SH-SY5Y (cell line): ENCODE results near the gene KATNB1.

Experiments used
- GATA2 ChIP-seq: IDR thresholded peaks from 2 replicates; pipeline ENCODE4 v1.6.1; 2011; ENCODE audit warnings: mild to moderate bottlenecking, low read depth, low read length
- GATA3 ChIP-seq: IDR thresholded peaks from 2 replicates; pipeline ENCODE4 v1.6.1; 2011; ENCODE audit warnings: low read depth, mild to moderate bottlenecking, low read length, moderate library complexity

KATNB1 gene

GRCh38 chr16:57696240-57696639 is 39.3 kb upstream of the KATNB1 start:
- TF ChIP-seq GATA2 (no peak), GATA3 (no peak)

GRCh38 chr16:57697896-57698537 is 37.6 kb upstream of the KATNB1 start:
- TF ChIP-seq GATA2 (no peak), GATA3 (no peak)

GRCh38 chr16:57698812-57699405 is 36.7 kb upstream of the KATNB1 start:
- TF ChIP-seq GATA3 (no peak), GATA2 (no peak)

GRCh38 chr16:57699481-57699880 is 36.1 kb upstream of the KATNB1 start:
- TF ChIP-seq GATA3 (no peak), GATA2 (no peak)

- no peak for TF ChIP-seq GATA2
- no peak for TF ChIP-seq GATA3
Observed at GRCh38 chr16:57699899-57700298, 35.7 kb upstream of the KATNB1 start.

GRCh38 chr16:57700781-57701551 is 34.6 kb upstream of the KATNB1 start:
- TF ChIP-seq GATA2 (no peak), GATA3 (no peak)

- no peak for TF ChIP-seq GATA2
- TF ChIP-seq GATA3, result no peak
Observed at GRCh38 chr16:57701759-57702371, 33.7 kb upstream of the KATNB1 start.

GRCh38 chr16:57703416-57704010 is 32.1 kb upstream of the KATNB1 start:
- TF ChIP-seq GATA2, result no peak
- no peak for TF ChIP-seq GATA3

GRCh38 chr16:57704011-57704904 is 31.3 kb upstream of the KATNB1 start:
- TF ChIP-seq GATA3 (no peak), GATA2 (no peak)

GRCh38 chr16:57704905-57705852 is 30.4 kb upstream of the KATNB1 start:
- TF ChIP-seq GATA3 (no peak), GATA2 (no peak)

GRCh38 chr16:57706717-57707116 is 28.9 kb upstream of the KATNB1 start:
- no peak for TF ChIP-seq GATA2
- TF ChIP-seq GATA3, result no peak

- TF ChIP-seq GATA2, result no peak
- TF ChIP-seq GATA3, result no peak
Observed at GRCh38 chr16:57707331-57707730, 28.2 kb upstream of the KATNB1 start.

- TF ChIP-seq GATA3 (no peak), GATA2 (no peak)
Observed at GRCh38 chr16:57708168-57708567, 27.4 kb upstream of the KATNB1 start.

- no peak for TF ChIP-seq GATA2
- no peak for TF ChIP-seq GATA3
Observed at GRCh38 chr16:57709663-57710062, 25.9 kb upstream of the KATNB1 start.
